Stimulated activated naive CD8-positive, alpha-beta T cell treated with anti-CD3 and anti-CD28 coated beads, Interleukin-15, amount 100 ng/mL, for 72 hours (primary cell): ENCODE results near the gene PPM1B.
A peak's percentile ranks its signal among the peaks of the same experiment; 100 is the strongest.

Source experiments
- ATAC-seq: fragments of 150-1000 bp; cut with Tn5 transposase; 2 replicates; pipeline ENCODE4 v1.10.0; 2021; ENCODE audit warnings: mild to moderate bottlenecking, moderate library complexity
- DNase-seq, 2 donors: peaks; one replicate each; pipeline ENCODE4 v3.0.0; 2021 to 2022
- H3K27ac Mint-ChIP-seq, 2 donors: one replicate each; pipeline ENCODE4 v1.8.0; 2022; ENCODE audit warnings: mild to moderate bottlenecking in 2 of 2, mixed read lengths in 2 of 2, moderate library complexity in 2 of 2
- H3K27me3 Mint-ChIP-seq: one replicate; pipeline ENCODE4 v1.8.0; 2022; ENCODE audit warnings: mixed read lengths
- H3K4me1 Mint-ChIP-seq: one replicate; pipeline ENCODE4 v1.8.0; 2022; ENCODE audit warnings: mild to moderate bottlenecking, mixed read lengths
- H3K4me3 Mint-ChIP-seq, 2 donors: one replicate each; pipeline ENCODE4 v1.8.0; 2022; ENCODE audit warnings: mild to moderate bottlenecking in 2 of 2, mixed read lengths in 2 of 2, moderate library complexity in 1 of 2
- H3K9me3 Mint-ChIP-seq, 2 donors: one replicate each; pipeline ENCODE4 v1.8.0; 2022; ENCODE audit warnings: mixed read lengths in 2 of 2

The PPM1B gene

GRCh38 chr2:44142306-44142705 lies 26.4 kb upstream of the PPM1B start:
- DNase-seq (no peak), ATAC-seq (no peak)
- no peak overlapping the region for H3K27ac Mint-ChIP-seq
- H3K4me1 Mint-ChIP-seq, result peaks cover 5% of the 10 kb centered on the region
- no peak overlapping the region for H3K4me3 Mint-ChIP-seq
- no peaks in the 10 kb centered on the region for H3K27me3 Mint-ChIP-seq
- no peaks in the 10 kb centered on the region for H3K9me3 Mint-ChIP-seq

GRCh38 chr2:44143701-44144100 lies 25.0 kb upstream of the PPM1B start:
- ATAC-seq (no peak), DNase-seq (no peak)
- H3K4me1 Mint-ChIP-seq, result peaks cover 5% of the 10 kb centered on the region
- no peaks in the 10 kb centered on the region for H3K9me3 Mint-ChIP-seq
- H3K27ac Mint-ChIP-seq, result no peak overlapping the region
- no peak overlapping the region for H3K4me3 Mint-ChIP-seq
- H3K27me3 Mint-ChIP-seq, result peaks cover 2% of the 10 kb centered on the region

- ATAC-seq (no peak), DNase-seq (no peak)
- Mint-ChIP-seq H3K4me3 (no peak overlapping the region), H3K9me3 (no peaks in the 10 kb centered on the region), H3K27me3 (peaks cover 12% of the 10 kb centered on the region), H3K27ac (no peak overlapping the region), H3K4me1 (no peaks in the 10 kb centered on the region)
Measured at GRCh38 chr2:44148999-44149398, 19.7 kb upstream of the PPM1B start.

GRCh38 chr2:44150473-44150872 lies 18.2 kb upstream of the PPM1B start:
- ATAC-seq, result no peak
- H3K27me3 Mint-ChIP-seq, result peaks cover 12% of the 10 kb centered on the region
- H3K27ac Mint-ChIP-seq, result no peak overlapping the region
- no peak for DNase-seq
- no peak overlapping the region for H3K4me3 Mint-ChIP-seq
- H3K4me1 Mint-ChIP-seq, result no peaks in the 10 kb centered on the region
- H3K9me3 Mint-ChIP-seq, result no peaks in the 10 kb centered on the region

GRCh38 chr2:44152865-44153669 lies 15.6 kb upstream of the PPM1B start:
- H3K4me1 Mint-ChIP-seq, result no peaks in the 10 kb centered on the region
- no peak overlapping the region for H3K4me3 Mint-ChIP-seq
- no peak for DNase-seq
- ATAC-seq, result no peak
- H3K9me3 Mint-ChIP-seq, result no peaks in the 10 kb centered on the region
- H3K27ac Mint-ChIP-seq, result no peak overlapping the region
- H3K27me3 Mint-ChIP-seq, result peaks cover 12% of the 10 kb centered on the region

GRCh38 chr2:44155666-44156446 lies 12.8 kb upstream of the PPM1B start:
- no peaks in the 10 kb centered on the region for H3K4me1 Mint-ChIP-seq
- DNase-seq (no peak), ATAC-seq (no peak)
- H3K4me3 Mint-ChIP-seq, result no peak overlapping the region
- H3K9me3 Mint-ChIP-seq, result no peaks in the 10 kb centered on the region
- no peaks in the 10 kb centered on the region for H3K27me3 Mint-ChIP-seq
- H3K27ac Mint-ChIP-seq, result no peak overlapping the region

GRCh38 chr2:44163777-44164176 lies 4.9 kb upstream of the PPM1B start:
- DNase-seq (no peak), ATAC-seq (no peak)
- no peak overlapping the region for H3K27ac Mint-ChIP-seq
- H3K4me1 Mint-ChIP-seq, result peaks cover 10% of the 10 kb centered on the region
- no peaks in the 10 kb centered on the region for H3K27me3 Mint-ChIP-seq
- H3K9me3 Mint-ChIP-seq, result no peaks in the 10 kb centered on the region
- H3K4me3 Mint-ChIP-seq, result no peak overlapping the region

GRCh38 chr2:44164617-44165016 lies 4.1 kb upstream of the PPM1B start:
- no peak overlapping the region for H3K4me3 Mint-ChIP-seq
- H3K27ac Mint-ChIP-seq, result no peak overlapping the region
- H3K27me3 Mint-ChIP-seq, result no peaks in the 10 kb centered on the region
- DNase-seq (no peak), ATAC-seq (no peak)
- H3K4me1 Mint-ChIP-seq, result peaks cover 10% of the 10 kb centered on the region
- no peaks in the 10 kb centered on the region for H3K9me3 Mint-ChIP-seq

- DNase-seq (no peak), ATAC-seq (no peak)
- peaks cover 15% of the 10 kb centered on the region for H3K4me1 Mint-ChIP-seq
- H3K27ac Mint-ChIP-seq, result no peak overlapping the region
- no peak overlapping the region for H3K4me3 Mint-ChIP-seq
- no peaks in the 10 kb centered on the region for H3K9me3 Mint-ChIP-seq
- H3K27me3 Mint-ChIP-seq, result no peaks in the 10 kb centered on the region
Measured at GRCh38 chr2:44166096-44166495, 2.6 kb upstream of the PPM1B start.

GRCh38 chr2:44167311-44167907 lies 1.3 kb upstream of the PPM1B start:
- no peak for ATAC-seq

GRCh38 chr2:44167908-44168680 lies 581 bp upstream of the PPM1B start:
- H3K4me1 Mint-ChIP-seq, result peaks cover 28% of the 10 kb centered on the region
- peak overlapping the region; percentile 90 to 98 for H3K4me3 Mint-ChIP-seq
- peak; percentile 96 to 99 for DNase-seq
- H3K9me3 Mint-ChIP-seq, result no peaks in the 10 kb centered on the region
- H3K27ac Mint-ChIP-seq, result peak overlapping the region; percentile 95 to 99
- ATAC-seq, result peak; percentile 88
- no peaks in the 10 kb centered on the region for H3K27me3 Mint-ChIP-seq

More at GRCh38 chr2:44167311-44167907, 1.3 kb upstream of the PPM1B start:
- Mint-ChIP-seq H3K4me1 (peaks cover 21% of the 10 kb centered on the region), H3K9me3 (no peaks in the 10 kb centered on the region), H3K27ac (peak overlapping the region; percentile 95 to 99), H3K4me3 (peak overlapping the region; percentile 90 to 98), H3K27me3 (no peaks in the 10 kb centered on the region)
- peak in 1 of 2 donors; percentile 3 for DNase-seq

- Mint-ChIP-seq H3K4me1 (peaks cover 37% of the 10 kb centered on the region), H3K27ac (peak overlapping the region; percentile 99)
- ATAC-seq, result peak; percentile 19
Measured at GRCh38 chr2:44169155-44169898, 652 bp downstream of the PPM1B start.

GRCh38 chr2:44170311-44170717 lies 1.6 kb downstream of the PPM1B start:
- H3K27me3 Mint-ChIP-seq, result no peaks in the 10 kb centered on the region
- no peak for ATAC-seq
- no peak for DNase-seq
- peaks cover 47% of the 10 kb centered on the region for H3K4me1 Mint-ChIP-seq
- no peaks in the 10 kb centered on the region for H3K9me3 Mint-ChIP-seq
- H3K27ac Mint-ChIP-seq, result peak overlapping the region; percentile 15 to 98
- peak overlapping the region; percentile 93 to 99 for H3K4me3 Mint-ChIP-seq

More at GRCh38 chr2:44169155-44169898, 652 bp downstream of the PPM1B start:
- Mint-ChIP-seq H3K4me3 (peak overlapping the region; percentile 93 to 99), H3K9me3 (no peaks in the 10 kb centered on the region), H3K27me3 (no peaks in the 10 kb centered on the region)
- DNase-seq, result peak; percentile 65

- peak overlapping the region; percentile 93 to 99 for H3K4me3 Mint-ChIP-seq
- ATAC-seq (no peak), DNase-seq (no peak)
- peaks cover 54% of the 10 kb centered on the region for H3K4me1 Mint-ChIP-seq
- H3K9me3 Mint-ChIP-seq, result no peaks in the 10 kb centered on the region
- no peaks in the 10 kb centered on the region for H3K27me3 Mint-ChIP-seq
- peak overlapping the region; percentile 0 to 17 for H3K27ac Mint-ChIP-seq
Measured at GRCh38 chr2:44171018-44171417, 2.3 kb downstream of the PPM1B start.
